CD4-positive, alpha-beta T cell treated with Interleukin-21 for 1 hour (primary cell): ENCODE measurements around the gene FAM241A.
"Not testable (repeated sequence)": the region's sequence is repeated elsewhere in the genome, so short reads cannot be mapped to it uniquely, and the experiment has no call there.

Experiments used
- DNase-seq: peaks from one replicate; pipeline ENCODE4 v3.0.0-alpha.2; 2020

Gene FAM241A

DNA sequence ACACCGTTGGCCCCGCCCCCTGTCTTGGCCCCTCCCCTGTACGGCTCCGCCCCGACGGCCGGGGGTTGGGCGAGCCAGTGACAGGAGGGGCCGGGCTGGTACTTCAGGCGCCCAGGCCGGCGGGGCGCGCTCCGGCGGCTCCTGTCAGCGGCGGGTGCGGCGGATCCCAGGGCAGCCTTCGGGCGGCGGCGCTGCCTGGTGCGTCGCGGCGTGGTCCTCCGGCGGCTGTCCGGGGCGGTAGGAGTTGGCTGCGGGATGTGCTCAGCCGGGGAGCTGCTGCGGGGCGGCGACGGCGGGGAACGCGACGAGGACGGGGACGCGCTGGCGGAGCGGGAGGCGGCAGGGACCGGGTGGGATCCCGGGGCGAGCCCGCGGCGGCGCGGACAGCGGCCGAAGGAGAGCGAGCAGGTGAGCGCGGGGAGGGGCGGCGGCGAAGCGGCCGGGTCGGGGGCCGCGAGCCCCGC lies at the start of gene FAM241A:
Gene FAM241A, plus strand, starts transcription at position 129 of the 464 bp plus-strand sequence. Its CDS starts 127 bp downstream, at position 256.
- DNase-seq, result peak; percentile 93

DNA sequence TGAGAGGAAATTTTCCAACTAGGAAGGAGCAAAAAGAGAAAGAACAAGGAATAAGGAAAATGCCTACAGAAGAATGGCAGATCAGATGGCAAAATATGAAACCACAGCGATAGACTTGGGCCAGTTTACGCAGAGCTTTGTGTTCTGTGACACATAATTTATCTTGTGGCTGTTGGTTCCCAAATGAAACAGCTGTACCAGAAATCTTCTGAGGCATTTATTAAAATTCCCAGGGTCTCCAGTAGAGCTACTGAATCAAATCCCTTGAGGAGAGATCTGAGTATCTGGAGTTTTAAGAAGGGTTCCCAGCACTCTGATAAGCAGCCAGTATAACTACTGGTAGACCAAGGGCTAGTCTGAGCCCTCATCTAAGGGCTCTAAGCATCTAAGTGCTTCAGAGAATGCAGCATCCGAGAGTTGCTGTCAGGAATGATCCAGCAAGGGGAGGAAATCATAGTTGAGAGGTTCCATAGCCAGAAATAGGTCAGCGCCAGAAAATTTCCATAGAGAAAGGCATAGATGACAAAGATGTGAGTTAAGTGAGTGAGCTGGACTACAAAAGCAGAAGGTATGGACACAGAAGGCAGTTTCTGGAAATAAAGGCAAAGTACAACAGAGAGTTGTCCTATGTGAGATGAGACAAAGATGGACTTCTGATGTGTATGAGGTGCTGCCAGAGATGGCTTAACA lies 46.3 kb upstream of the FAM241A start:
- DNase-seq, result no peak

DNA sequence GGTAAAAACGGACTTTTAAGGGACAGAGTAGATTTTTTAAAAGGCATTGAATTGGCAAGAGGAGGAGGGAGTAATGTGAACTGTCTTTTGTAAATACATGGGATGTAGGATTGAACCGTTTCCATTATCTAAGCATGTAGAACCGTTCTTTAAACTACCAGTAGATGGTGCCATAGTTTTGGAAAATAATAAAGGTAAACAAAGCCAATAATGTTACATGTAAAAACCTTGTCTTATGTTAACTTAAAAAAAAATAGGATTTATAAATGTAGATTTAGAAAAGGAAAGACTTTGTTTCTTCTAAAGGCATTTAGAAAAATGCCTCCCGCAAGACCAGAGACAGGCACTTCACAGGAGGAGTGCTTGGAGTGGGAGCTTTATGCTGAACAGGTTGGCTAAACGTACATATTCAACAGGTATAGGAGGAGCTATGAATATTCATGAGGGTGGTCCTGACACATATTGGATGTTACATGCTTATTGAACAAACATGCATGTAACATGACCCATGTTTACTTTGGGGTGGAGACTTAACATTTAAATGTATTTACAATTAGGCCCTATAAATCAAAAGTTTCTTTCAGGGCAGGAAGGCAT lies 45.5 kb upstream of the FAM241A start:
- DNase-seq, result peak; percentile 66

DNA sequence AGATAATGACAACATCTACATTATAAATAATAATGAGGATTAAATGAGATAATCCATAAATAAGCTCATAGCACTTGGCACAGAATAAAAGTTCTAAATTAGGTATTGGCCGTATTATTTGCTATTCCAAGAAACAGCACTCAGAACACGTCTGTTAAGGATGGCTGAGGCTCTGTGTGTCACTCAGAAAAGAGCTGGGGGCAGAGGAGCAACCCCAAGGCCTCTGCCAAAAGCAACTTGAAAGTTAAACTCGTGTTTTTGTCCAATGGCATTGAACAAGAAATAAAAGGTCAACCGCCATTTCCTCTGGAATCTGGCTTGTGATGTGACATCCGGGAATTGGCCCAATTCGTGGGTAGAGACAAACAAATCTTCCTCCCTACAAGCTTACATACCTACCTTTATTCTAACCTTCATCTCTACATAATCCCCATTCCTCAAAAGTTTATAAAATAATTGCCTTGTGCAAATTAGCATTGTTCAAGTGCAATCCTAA lies 42.3 kb upstream of the FAM241A start:
- no peak for DNase-seq

DNA sequence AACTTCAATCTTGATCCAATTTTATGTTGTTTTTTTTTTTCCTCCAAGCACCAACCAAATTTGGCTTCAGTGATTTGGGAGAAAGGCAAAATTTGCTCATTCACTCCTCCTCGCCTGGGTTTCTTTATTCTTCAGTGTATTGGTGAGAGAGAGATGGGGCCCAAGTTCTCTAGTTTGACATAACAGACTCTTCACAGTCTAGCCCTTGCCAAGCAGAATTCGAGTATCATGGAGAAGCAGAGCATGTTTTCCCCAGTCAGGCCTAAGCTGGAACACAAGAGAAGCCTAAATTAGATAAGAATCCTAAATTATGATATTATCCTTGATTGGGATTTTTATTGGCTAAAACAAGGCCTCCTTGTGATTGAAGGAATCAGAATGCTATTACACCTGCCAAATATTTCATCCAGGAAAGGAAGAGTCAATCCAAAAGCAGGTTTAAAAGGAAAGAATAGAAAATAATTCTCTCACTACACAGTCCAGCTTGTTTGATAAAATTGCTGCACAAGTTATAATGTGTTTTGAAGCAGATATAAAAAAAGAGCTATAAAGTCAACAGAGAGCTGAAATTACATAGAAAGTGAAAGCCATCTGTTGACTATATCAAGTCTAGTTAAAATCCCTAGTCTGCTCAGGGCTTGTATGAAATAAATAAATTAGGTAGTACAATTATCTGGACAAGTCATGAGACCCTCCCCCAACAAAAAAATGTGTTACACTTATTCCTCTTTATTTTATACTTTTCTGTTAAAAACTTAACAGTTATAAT lies 39.9 kb upstream of the FAM241A start:
- no peak for DNase-seq

- no peak for DNase-seq
Measured at GRCh38 chr4:112109360-112110058, 35.7 kb upstream of the FAM241A start.

DNA sequence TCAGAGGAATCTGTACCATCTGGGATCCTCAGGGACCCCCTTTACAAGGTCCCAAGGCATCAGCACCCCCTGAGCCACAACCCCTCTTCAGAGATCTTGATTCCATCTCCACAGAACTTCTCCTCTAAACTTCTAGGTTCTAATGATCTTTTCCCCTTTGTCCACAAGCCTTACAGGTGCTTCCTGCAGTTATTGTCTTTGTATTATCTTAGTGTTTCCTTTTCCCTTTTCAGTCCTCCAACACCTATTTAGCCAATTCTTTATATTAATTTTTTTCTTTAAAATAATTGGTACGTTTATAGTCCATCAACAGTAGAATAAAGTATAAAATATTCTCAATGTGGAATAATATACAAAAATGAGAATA lies 35.2 kb upstream of the FAM241A start:
- no peak for DNase-seq

GRCh38 chr4:112111306-112111705 lies 33.9 kb upstream of the FAM241A start:
- DNase-seq, result no peak

- DNase-seq, result not testable (repeated sequence)
Measured at GRCh38 chr4:112112095-112112494, 33.2 kb upstream of the FAM241A start.

DNA sequence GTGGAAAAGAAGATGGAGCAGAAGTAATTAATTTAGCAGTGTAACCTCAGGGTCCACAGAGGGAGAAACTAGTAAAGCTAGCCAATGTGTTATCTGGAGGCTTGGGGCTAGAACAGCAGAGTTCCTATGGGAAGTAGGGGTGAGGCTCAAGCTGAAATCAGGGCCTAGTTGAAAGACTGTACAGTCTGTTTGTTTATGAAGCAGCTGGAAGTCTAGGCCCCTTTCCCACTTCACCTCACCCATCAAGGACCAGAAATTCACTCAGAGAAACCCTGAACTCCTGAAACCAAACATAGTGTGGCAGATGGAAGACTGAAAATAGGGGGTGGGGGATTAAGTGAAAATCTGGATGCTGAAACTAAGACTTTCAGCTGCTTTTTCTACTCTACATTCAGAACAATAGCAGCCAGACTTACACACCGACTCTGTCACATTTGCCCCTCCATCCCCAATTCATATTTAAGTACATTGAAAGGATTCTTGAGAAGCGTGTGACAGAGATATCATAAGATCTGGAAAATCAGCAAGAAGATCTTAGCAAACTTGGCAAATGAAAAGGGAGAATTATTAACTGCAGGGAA lies 32.6 kb upstream of the FAM241A start:
- no peak for DNase-seq

DNA sequence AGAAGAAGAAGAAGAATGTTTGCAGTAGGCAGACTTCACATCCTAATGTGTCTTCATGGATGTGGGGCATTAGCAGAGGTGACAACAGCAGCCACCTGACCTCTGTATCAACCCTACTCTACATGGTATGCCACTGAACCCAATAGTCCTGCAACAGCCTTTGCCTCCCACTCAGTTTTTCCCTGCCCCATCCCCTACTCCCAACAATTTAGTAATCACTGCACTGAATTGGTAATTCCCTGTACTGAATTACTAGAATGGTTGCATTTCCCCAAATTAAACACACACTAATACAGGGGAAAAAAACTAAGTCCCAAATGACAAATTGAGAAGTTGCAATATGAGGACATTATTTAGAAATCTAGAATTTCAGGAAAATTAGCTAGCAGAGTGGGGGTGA lies 31.4 kb upstream of the FAM241A start:
- no peak for DNase-seq

DNA sequence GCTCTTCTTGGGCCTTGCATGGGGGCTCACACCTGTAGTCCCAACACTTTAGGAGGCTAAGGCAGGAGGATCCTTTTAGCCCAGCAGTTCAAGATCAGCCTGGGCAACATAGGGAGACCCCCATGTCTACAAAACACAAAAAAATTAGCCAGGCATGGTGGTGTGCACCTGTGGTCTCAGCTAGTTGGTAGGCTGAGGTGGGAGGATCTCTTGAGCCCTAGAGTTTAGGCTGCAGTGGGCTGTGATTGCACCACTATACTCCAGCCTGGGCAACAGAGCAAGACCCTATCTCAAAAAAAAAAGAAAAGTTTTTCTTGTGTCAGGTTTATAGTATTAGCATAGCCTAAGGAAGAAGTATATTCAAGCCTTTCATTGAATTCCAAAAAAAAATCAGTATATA lies 30.8 kb upstream of the FAM241A start:
- no peak for DNase-seq

DNA sequence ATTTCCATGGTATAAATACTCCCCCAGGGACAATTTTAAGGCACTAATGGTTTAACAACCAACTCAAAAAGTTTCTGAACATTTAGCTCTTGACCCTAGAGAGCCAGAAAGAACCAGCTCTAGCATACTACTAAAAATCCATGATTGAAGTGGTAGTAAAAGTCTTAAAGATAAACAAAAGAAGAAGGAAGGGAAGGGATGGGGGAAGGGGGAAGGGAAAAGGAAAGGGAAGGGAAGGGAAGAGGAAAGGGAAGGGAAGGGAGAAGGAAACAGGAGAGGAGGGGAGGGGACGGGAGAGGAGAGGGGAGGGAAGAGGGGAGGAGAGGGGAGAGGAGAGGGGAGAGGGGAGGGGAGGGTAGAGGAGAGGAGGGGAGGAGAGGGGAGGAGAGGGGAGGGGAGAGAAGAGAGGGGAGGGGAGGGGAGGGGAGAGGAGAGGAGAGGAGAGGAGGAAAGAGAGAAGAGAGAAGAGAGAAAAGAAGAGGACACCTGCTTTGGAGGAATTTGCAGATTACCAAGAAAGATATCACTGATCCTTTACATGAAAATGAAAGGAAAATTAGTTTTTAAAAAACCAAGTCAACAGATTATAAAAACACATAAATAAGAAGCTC lies 26.4 kb upstream of the FAM241A start:
- no peak for DNase-seq

GRCh38 chr4:112119353-112119783 lies 25.9 kb upstream of the FAM241A start:
- no peak for DNase-seq

GRCh38 chr4:112120021-112120420 lies 25.2 kb upstream of the FAM241A start:
- no peak for DNase-seq

DNA sequence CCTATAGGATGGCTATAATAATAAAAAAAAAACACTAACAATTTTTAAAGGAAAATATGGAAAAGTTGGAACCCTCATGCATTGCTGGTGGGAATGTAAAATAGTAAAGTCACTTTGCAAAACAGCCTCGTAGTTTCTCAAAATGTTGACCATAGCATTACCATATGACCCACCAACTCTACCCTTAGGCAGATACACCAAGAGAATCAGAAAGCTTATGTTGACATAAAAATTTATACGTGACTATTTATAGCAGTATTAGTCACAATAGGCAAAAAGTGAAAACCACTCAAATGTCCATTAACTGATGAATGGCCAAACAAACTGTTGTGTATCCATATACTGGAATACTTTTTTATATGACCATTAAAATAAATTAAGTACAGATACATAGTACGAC lies 19.8 kb upstream of the FAM241A start:
- no peak for DNase-seq

GRCh38 chr4:112127048-112127637 lies 18.1 kb upstream of the FAM241A start:
- DNase-seq, result no peak

DNA sequence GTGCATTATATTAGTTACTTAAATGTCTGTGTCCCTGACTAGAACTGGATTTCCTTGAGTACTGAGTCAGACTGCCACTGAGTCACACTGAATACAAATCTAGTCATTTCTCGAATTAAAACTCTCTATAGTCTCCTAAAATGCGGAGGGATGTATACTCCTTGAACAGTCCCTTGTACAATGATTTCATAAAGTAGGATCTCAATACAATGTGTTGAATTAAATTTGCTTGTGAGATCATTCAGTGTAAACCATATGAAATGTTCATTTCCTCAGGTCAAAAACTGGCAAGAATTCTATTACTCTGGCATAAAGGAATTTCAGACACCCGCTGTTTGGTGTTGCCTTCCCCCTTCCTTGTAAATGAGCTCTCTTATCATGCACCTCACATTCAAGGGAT lies 17.5 kb upstream of the FAM241A start:
- DNase-seq, result no peak

- DNase-seq, result no peak
Measured at GRCh38 chr4:112128452-112128851, 16.8 kb upstream of the FAM241A start.

DNA sequence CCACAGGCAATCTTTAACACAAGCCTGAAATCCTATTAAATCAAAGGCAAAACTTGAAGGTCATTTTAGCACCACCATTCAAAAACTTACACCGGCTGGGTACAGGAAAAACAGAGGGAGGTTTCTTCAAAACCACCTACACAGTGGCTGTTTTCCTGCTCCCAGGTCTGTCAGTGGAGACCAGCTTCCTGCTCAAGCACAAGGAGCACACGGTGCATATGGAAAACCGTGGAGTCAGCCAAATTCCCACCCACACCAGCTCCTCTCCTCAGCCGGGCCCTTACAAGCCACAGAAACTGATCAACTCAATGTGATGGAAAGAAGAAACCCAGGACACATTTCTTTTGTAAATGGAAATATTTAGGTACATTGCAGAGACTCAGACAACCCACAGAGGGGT lies 14.3 kb upstream of the FAM241A start:
- DNase-seq, result no peak

- no peak for DNase-seq
Measured at GRCh38 chr4:112136551-112136950, 8.7 kb upstream of the FAM241A start.

DNA sequence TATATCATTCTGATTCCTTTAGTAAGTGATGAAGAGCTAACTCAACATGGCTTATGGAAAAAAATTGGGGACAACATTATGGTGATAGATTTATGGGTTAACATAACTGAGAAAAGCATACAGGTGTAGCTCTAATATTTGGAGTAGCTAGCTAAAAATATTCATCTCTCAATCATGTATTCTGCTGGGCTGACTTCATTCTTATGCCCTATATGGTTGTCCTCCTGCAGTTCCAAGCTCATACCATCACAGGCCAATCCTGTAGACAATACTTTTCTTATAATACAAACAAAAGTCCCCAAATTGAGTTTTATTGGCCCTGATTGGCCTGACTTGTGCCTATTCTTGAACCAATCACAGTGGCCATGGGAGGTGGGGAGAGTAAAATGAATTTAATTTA lies 6.7 kb upstream of the FAM241A start:
- DNase-seq, result no peak
